Glomerular visceral epithelial cell (primary cell): Measurements from ENCODE around the gene ABCC5.
A peak's percentile ranks its signal among the peaks of the same experiment; 100 is the strongest.
"Not testable (repeated sequence)": the region's sequence is repeated elsewhere in the genome, so short reads cannot be mapped to it uniquely, and the experiment has no call there.

Experiments used
- DNase-seq: peaks from one replicate; pipeline ENCODE4 v3.0.0-alpha.2; 2016; ENCODE audit errors: extremely low spot score

The ABCC5 gene

GRCh38 chr3:183892610-183893214 is 125.0 kb downstream of the ABCC5 start:
- no peak for DNase-seq

- no peak for DNase-seq
These were observed 131.9 kb downstream of the ABCC5 start for GRCh38 chr3:183885766-183886165.

- peak; percentile 91 for DNase-seq
These were observed 133.0 kb downstream of the ABCC5 start, which contains the start of gene PARL for GRCh38 chr3:183884427-183885296. PARL (minus strand) TSS chr3:183884880; CDS start chr3:183884846, 34 bp downstream.

- DNase-seq, result no peak
These were observed 133.6 kb downstream of the ABCC5 start for GRCh38 chr3:183884097-183884426.

- DNase-seq, result no peak
These were observed 134.2 kb downstream of the ABCC5 start for GRCh38 chr3:183883291-183884096.

- DNase-seq, result no peak
These were observed 137.6 kb downstream of the ABCC5 start for GRCh38 chr3:183880121-183880520.

- no peak for DNase-seq
These were observed 138.4 kb downstream of the ABCC5 start for GRCh38 chr3:183879243-183879642.

- DNase-seq, result no peak
These were observed 139.6 kb downstream of the ABCC5 start for GRCh38 chr3:183878071-183878470.

GRCh38 chr3:183877227-183877626 is 140.5 kb downstream of the ABCC5 start:
- DNase-seq, result not testable (repeated sequence)

- no peak for DNase-seq
These were observed 142.3 kb downstream of the ABCC5 start for GRCh38 chr3:183875411-183875810.

GRCh38 chr3:183873914-183874313 is 143.8 kb downstream of the ABCC5 start:
- no peak for DNase-seq

- no peak for DNase-seq
These were observed 146.1 kb downstream of the ABCC5 start for GRCh38 chr3:183871541-183871940.

GRCh38 chr3:183870563-183870962 is 147.1 kb downstream of the ABCC5 start:
- DNase-seq, result no peak
